Measurements from ENCODE around the gene UNC45B. TPM values are rescaled to one million over a fixed set of nuclear protein-coding genes. Genes with fewer than 3 reads are reported as not detected.
"Not testable (repeated sequence)": the region's sequence is repeated elsewhere in the genome, so short reads cannot be mapped to it uniquely, and the experiment has no call there.

The UNC45B gene
- total and polyA plus RNA-seq, 11 donors = 49.1 to 305 (median 204) TPM

GRCh38 chr17:35103271-35103670 lies 44.3 kb upstream of the UNC45B start:
- no peaks in the 10 kb centered on the region for H3K4me1 ChIP-seq
- H3K27ac ChIP-seq = no peak overlapping the region
- no peaks in the 10 kb centered on the region for H3K27me3 ChIP-seq
- no peaks in the 10 kb centered on the region for H3K9me3 ChIP-seq
- peaks cover 0 to 79% (median 61%) of the 10 kb centered on the region in 9 donors for H3K36me3 ChIP-seq
- H3K4me3 ChIP-seq = no peak overlapping the region
- intact Hi-C loops (cut with DNase I) = no loop called here
- no peak for DNase-seq
- 94 to 99% (median 98%) methylated on average over 5 of the region's 5 CpGs for WGBS, 4 donors
- ATAC-seq = no peak
- TF ChIP-seq POLR2A (IDR thresholded peaks at IDR 0.05) (no peak), CTCF (IDR thresholded peaks at IDR 0.05) (no peak)

GRCh38 chr17:35104844-35105450 lies 42.7 kb upstream of the UNC45B start:
- WGBS, 4 donors = 94 to 98% (median 97%) methylated on average over 5 of the region's 5 CpGs
- Histone ChIP-seq H3K27ac (no peak overlapping the region), H3K9me3 (no peaks in the 10 kb centered on the region), H3K36me3 (peaks cover 0 to 68% (median 50%) of the 10 kb centered on the region in 9 donors), H3K4me1 (no peaks in the 10 kb centered on the region), H3K4me3 (no peak overlapping the region), H3K27me3 (no peaks in the 10 kb centered on the region)
- TF ChIP-seq POLR2A (IDR thresholded peaks at IDR 0.05) (no peak), CTCF (IDR thresholded peaks at IDR 0.05) (no peak)
- DNase-seq = no peak
- ATAC-seq = no peak
- intact Hi-C loops (cut with DNase I) = no loop called here

GRCh38 chr17:35110791-35111190 lies 36.8 kb upstream of the UNC45B start:
- not testable (repeated sequence) for H3K4me1 ChIP-seq, H3K27me3 ChIP-seq, H3K27ac ChIP-seq, DNase-seq, H3K9me3 ChIP-seq, H3K4me3 ChIP-seq, ATAC-seq
- WGBS, 4 donors = 95 to 99% (median 97%) methylated on average over 16 to 17 of the region's 17 CpGs
- H3K36me3 ChIP-seq = peaks cover 0 to 12% (median 8%) of the 10 kb centered on the region in 9 donors
- intact Hi-C loops (cut with DNase I) = loop anchor here in 2 of 10 donors (10.0 kb wide), 2 partner anchors 486 to 666 kb away; no protein-coding TSS in a partner anchor

- Histone ChIP-seq H3K36me3 (no peaks in the 10 kb centered on the region), H3K27ac (no peak overlapping the region), H3K9me3 (no peaks in the 10 kb centered on the region), H3K4me1 (peaks cover 0 to 20% (median 10%) of the 10 kb centered on the region in 12 donors), H3K27me3 (no peaks in the 10 kb centered on the region), H3K4me3 (no peak overlapping the region)
- intact Hi-C loops (cut with DNase I) = loop anchor here in 7 of 10 donors (5.0 to 10.0 kb wide), 8 partner anchors 115 to 700 kb away; no protein-coding TSS in a partner anchor
- 83 to 86% (median 85%) methylated on average over 12 of the region's 12 CpGs for WGBS, 4 donors
- ATAC-seq (no peak), DNase-seq (no peak)
- no peak for TF ChIP-seq CTCF (IDR thresholded peaks at IDR 0.05)
- TF ChIP-seq POLR2A (IDR thresholded peaks at IDR 0.05) = no peak
Measured at GRCh38 chr17:35116845-35117244, 30.8 kb upstream of the UNC45B start.

GRCh38 chr17:35117984-35118383 lies 29.6 kb upstream of the UNC45B start:
- Histone ChIP-seq H3K4me3 (peak overlapping the region in 1 of 12 donors; percentile 92), H3K27me3 (no peaks in the 10 kb centered on the region), H3K27ac (no peak overlapping the region), H3K36me3 (no peaks in the 10 kb centered on the region), H3K9me3 (no peaks in the 10 kb centered on the region), H3K4me1 (peaks cover 0 to 20% (median 10%) of the 10 kb centered on the region in 12 donors)
- intact Hi-C loops (cut with DNase I) = loop anchor here (2.0 to 10.0 kb wide), 14 partner anchors 29 to 701 kb away; no protein-coding TSS in a partner anchor
- TF ChIP-seq POLR2A (IDR thresholded peaks at IDR 0.05) = no peak
- no peak for TF ChIP-seq CTCF (IDR thresholded peaks at IDR 0.05)
- no peak for DNase-seq
- no peak for ATAC-seq
